Breast epithelium (tissue), 3 donors: ENCODE results near the gene PSMB4.
"Not testable (repeated sequence)": the region's sequence is repeated elsewhere in the genome, so short reads cannot be mapped to it uniquely, and the experiment has no call there.

Experiments used
- CTCF ChIP-seq, 3 donors: fragments of 450-650 bp; IDR thresholded peaks; one replicate each; pipeline ENCODE4 v1.5.1; 2016 to 2017; ENCODE audit warnings: antibody characterized with exemption in 3 of 3, mild to moderate bottlenecking in 3 of 3, moderate library complexity in 3 of 3
- POLR2A ChIP-seq: fragments of 450-650 bp; IDR thresholded peaks from one replicate; pipeline ENCODE4 v1.6.1; 2016; ENCODE audit warnings: antibody characterized with exemption, mild to moderate bottlenecking, moderate library complexity

GRCh38 chr1:151350323-151350722, 49.0 kb upstream of the PSMB4 start:
- not testable (repeated sequence) for TF ChIP-seq CTCF (IDR thresholded peaks at IDR 0.05); POLR2A
